Lower lobe of right lung (tissue), 2 donors: ENCODE data around the gene RASSF5. TPM values are rescaled to one million over a fixed set of nuclear protein-coding genes. Genes with fewer than 3 reads are reported as not detected.

Source experiments
- ATAC-seq, 2 donors: fragments of 200-7000 bp; cut with Tn5 transposase; one replicate each; pipeline ENCODE4 v1.9.1; 2020 to 2022; ENCODE audit warnings: mild to moderate bottlenecking in 2 of 2, moderate library complexity in 2 of 2
- DNase-seq: peaks from one replicate; pipeline ENCODE4 v3.0.0-alpha.2; 2020
- H3K27ac ChIP-seq: fragments of 200-600 bp; one replicate; pipeline ENCODE4 v1.8.0; 2022
- H3K27me3 ChIP-seq: fragments of 200-600 bp; one replicate; pipeline ENCODE4 v1.8.0; 2022; ENCODE audit warnings: low read depth
- H3K36me3 ChIP-seq: fragments of 200-600 bp; one replicate; pipeline ENCODE4 v1.8.0; 2022; ENCODE audit warnings: mild to moderate bottlenecking
- H3K4me1 ChIP-seq: fragments of 200-600 bp; one replicate; pipeline ENCODE4 v1.8.0; 2022
- H3K4me3 ChIP-seq: fragments of 200-600 bp; one replicate; pipeline ENCODE4 v1.8.0; 2022; ENCODE audit warnings: mild to moderate bottlenecking
- H3K9me3 ChIP-seq: fragments of 200-600 bp; one replicate; pipeline ENCODE4 v1.8.0; 2022
- intact Hi-C: fragments of 100-400 bp; cut with DNase I; formaldehyde crosslinking; loops from one replicate; pipeline ENCODE4 v1.11.0; 2022
- total RNA-seq: library from RNA; stranded (reverse); fragmentation: NEBNext Ultra II Directional; extraction: Animal tissue kit (Norgen Biotek cat#: 25700); gene quantifications from one replicate; pipeline ENCODE4 v1.2.1, GENCODE V29; 2021
- TF ChIP-seq, protein P1 (sequence below): fragments of 200-600 bp; IDR thresholded peaks from one replicate; pipeline ENCODE4 v1.8.0; 2022; ENCODE audit warnings: antibody characterized with exemption, mild to moderate bottlenecking
- donor health status: DM: no; HTN: yes; CAD: no; lungs with severe emphysema.

RASSF5 gene
- total RNA-seq, 1 donor from 2014 or later = 48.2 TPM

DNA sequence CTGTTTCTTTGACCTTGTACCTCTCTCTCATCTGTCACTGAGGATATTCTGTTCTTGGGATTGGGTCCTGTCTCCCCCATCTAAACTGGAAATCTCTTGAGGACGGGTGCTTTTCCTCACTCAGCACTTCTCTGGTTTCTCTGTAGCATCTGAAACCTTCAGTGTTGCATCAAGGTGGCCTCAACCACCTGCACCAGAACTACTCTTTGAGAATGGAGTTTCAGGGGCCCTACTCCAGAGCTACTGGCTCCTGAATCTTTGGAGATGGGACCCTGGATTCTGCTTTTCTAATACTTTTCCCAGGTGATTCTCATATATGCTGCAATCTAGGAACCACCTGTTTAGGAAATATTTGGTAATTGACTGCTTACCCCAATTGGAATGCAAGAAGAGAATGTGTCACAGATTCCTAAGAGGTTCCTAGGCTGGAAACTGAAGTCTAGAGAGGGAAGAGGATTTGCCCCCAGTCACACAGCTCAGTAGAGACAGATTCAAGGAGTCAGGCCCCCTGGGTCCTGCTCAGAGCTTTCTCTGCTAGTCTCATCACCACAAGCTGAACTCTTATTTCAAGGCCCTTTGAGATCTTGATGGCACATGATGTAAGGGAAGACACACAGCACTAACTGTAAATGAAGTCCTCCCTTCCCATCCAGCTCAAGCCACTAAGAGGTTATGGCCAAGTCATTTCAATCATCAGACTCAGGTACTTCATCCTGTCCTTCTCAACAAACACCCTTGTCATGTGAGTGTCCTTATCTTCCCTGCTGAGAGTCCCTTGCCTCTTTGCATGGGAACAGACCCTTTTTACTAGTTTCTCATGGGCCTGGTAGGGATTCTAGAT lies 56.3 kb downstream of the RASSF5 start:
- H3K4me1 ChIP-seq = peaks cover 84% of the 10 kb centered on the region
- H3K36me3 ChIP-seq = peaks cover 20% of the 10 kb centered on the region
- ATAC-seq (no peak), DNase-seq (no peak)
- TF ChIP-seq, protein P1, sequence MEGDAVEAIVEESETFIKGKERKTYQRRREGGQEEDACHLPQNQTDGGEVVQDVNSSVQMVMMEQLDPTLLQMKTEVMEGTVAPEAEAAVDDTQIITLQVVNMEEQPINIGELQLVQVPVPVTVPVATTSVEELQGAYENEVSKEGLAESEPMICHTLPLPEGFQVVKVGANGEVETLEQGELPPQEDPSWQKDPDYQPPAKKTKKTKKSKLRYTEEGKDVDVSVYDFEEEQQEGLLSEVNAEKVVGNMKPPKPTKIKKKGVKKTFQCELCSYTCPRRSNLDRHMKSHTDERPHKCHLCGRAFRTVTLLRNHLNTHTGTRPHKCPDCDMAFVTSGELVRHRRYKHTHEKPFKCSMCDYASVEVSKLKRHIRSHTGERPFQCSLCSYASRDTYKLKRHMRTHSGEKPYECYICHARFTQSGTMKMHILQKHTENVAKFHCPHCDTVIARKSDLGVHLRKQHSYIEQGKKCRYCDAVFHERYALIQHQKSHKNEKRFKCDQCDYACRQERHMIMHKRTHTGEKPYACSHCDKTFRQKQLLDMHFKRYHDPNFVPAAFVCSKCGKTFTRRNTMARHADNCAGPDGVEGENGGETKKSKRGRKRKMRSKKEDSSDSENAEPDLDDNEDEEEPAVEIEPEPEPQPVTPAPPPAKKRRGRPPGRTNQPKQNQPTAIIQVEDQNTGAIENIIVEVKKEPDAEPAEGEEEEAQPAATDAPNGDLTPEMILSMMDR = no peak
- no peaks in the 10 kb centered on the region for H3K27me3 ChIP-seq
- H3K4me3 ChIP-seq = no peak overlapping the region
- no peak overlapping the region for H3K27ac ChIP-seq
- H3K9me3 ChIP-seq = no peaks in the 10 kb centered on the region
- intact Hi-C loops = no loop called here

DNA sequence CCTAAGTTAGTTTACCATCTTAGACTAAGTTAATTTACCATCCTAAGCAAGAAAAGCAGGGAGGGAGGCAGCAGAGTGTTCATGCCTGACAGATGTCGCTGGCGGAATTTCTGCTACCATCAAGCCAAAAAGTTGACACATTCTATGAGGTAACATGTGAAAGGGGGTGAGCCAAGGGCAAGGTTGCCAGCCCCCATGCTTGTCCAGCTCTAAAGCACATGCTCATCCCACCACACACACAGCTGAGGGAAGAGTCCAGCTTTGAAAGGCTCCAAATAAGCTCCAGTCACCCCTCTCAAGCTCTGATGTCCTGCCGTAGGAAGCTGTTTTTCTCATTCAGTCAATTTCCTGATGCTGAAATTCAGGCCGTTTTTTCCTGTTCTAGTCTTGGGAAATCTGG lies 58.7 kb downstream of the RASSF5 start:
- no peaks in the 10 kb centered on the region for H3K27me3 ChIP-seq
- H3K4me3 ChIP-seq = no peak overlapping the region
- TF ChIP-seq, protein P1 = no peak
- ATAC-seq (no peak), DNase-seq (no peak)
- peaks cover 20% of the 10 kb centered on the region for H3K36me3 ChIP-seq
- no peaks in the 10 kb centered on the region for H3K9me3 ChIP-seq
- no peak overlapping the region for H3K27ac ChIP-seq
- H3K4me1 ChIP-seq = peaks cover 60% of the 10 kb centered on the region
- intact Hi-C loops = no loop called here

GRCh38 chr1:206566999-206567398 lies 59.7 kb downstream of the RASSF5 start:
- intact Hi-C loops = no loop called here
- Histone ChIP-seq H3K4me1 (peaks cover 52% of the 10 kb centered on the region), H3K36me3 (peaks cover 16% of the 10 kb centered on the region), H3K27me3 (no peaks in the 10 kb centered on the region), H3K9me3 (no peaks in the 10 kb centered on the region), H3K4me3 (no peak overlapping the region), H3K27ac (no peak overlapping the region)
- ATAC-seq = no peak
- DNase-seq = no peak
- TF ChIP-seq, protein P1 = no peak

GRCh38 chr1:206568256-206568655 lies 60.9 kb downstream of the RASSF5 start:
- DNase-seq (peak; percentile 62), ATAC-seq (peak; percentile 61 to 63)
- H3K4me1 ChIP-seq = peaks cover 47% of the 10 kb centered on the region
- no peaks in the 10 kb centered on the region for H3K9me3 ChIP-seq
- H3K27ac ChIP-seq = no peak overlapping the region
- intact Hi-C loops = no loop called here
- no peak overlapping the region for H3K4me3 ChIP-seq
- TF ChIP-seq, protein P1 = no peak
- no peaks in the 10 kb centered on the region for H3K27me3 ChIP-seq
- peaks cover 8% of the 10 kb centered on the region for H3K36me3 ChIP-seq

GRCh38 chr1:206568779-206569352 lies 61.5 kb downstream of the RASSF5 start:
- no peak overlapping the region for H3K27ac ChIP-seq
- peaks cover 47% of the 10 kb centered on the region for H3K4me1 ChIP-seq
- intact Hi-C loops = no loop called here

More at GRCh38 chr1:206568779-206569352, 61.5 kb downstream of the RASSF5 start:
- TF ChIP-seq, protein P1 = no peak
- H3K27me3 ChIP-seq = no peaks in the 10 kb centered on the region
- no peak overlapping the region for H3K4me3 ChIP-seq
- H3K36me3 ChIP-seq = peaks cover 8% of the 10 kb centered on the region
- ATAC-seq (no peak), DNase-seq (no peak)
- H3K9me3 ChIP-seq = no peaks in the 10 kb centered on the region
